DOHH2 (cell line): Measurements from ENCODE around the gene FGF7.

ENCODE experiments used
- CTCF ChIP-seq: fragments of 200-600 bp; sonication (generic); IDR thresholded peaks from one replicate; pipeline ENCODE4 v1.5.1; 2014; ENCODE audit warnings: antibody characterized with exemption, mild to moderate bottlenecking, low read depth, low read length; ENCODE audit not compliant: poor library complexity, severe bottlenecking
- EZH2phosphoT487 ChIP-seq: fragments of 200-600 bp; sonication (generic); IDR thresholded peaks from 2 replicates; pipeline ENCODE4 v1.6.1; 2017; ENCODE audit warnings: borderline replicate concordance, mild to moderate bottlenecking, antibody characterized with exemption, low read length, moderate library complexity, mixed read lengths

GRCh38 chr15:49383266-49383665 is 39.8 kb upstream of the FGF7 start:
- no peak for TF ChIP-seq CTCF
- TF ChIP-seq EZH2phosphoT487: no peak
